ENCODE data around the gene HDGF. TPM values are rescaled to one million over a fixed set of nuclear protein-coding genes. Genes with fewer than 3 reads are reported as not detected.
A peak's percentile ranks its signal among the peaks of the same experiment; 100 is the strongest.

HDGF gene
- total RNA-seq, 1 donor from 2014 or later: 270 TPM

- peak; percentile 82 for DNase-seq (ENCODE audit: extremely low spot score, unreplicated experiment)
- no peak for TF ChIP-seq CTCF (conservative IDR thresholded peaks at IDR 0.05)
- Mint-ChIP-seq H3K36me3 (peaks cover 13% of the 10 kb centered on the region), H3K4me3 (no peak within 1 kb of the TSS), H3K27ac (peak within 1 kb of the TSS; percentile 98), H3K4me1 (ENCODE audit: unreplicated experiment) (peaks cover 22% of the 10 kb centered on the region), H3K9me3 (no peaks in the 10 kb centered on the region), H3K27me3 (no peaks in the 10 kb centered on the region)
Measured at GRCh38 chr1:156727926-156728598, 23.4 kb downstream of the HDGF start, which contains the start of gene METTL25B. METTL25B (plus strand) TSS chr1:156728469; CDS start chr1:156729105, 636 bp downstream.

- Mint-ChIP-seq H3K27me3 (no peaks in the 10 kb centered on the region), H3K27ac (peak overlapping the region; percentile 98), H3K4me3 (no peak overlapping the region), H3K36me3 (peaks cover 13% of the 10 kb centered on the region), H3K4me1 (ENCODE audit: unreplicated experiment) (peaks cover 22% of the 10 kb centered on the region), H3K9me3 (no peaks in the 10 kb centered on the region)
- DNase-seq (ENCODE audit: extremely low spot score, unreplicated experiment): no peak
- TF ChIP-seq CTCF (conservative IDR thresholded peaks at IDR 0.05): no peak
Measured at GRCh38 chr1:156727492-156727891, 24.0 kb downstream of the HDGF start.

- TF ChIP-seq CTCF (conservative IDR thresholded peaks at IDR 0.05): peak; percentile 76
- DNase-seq (ENCODE audit: extremely low spot score, unreplicated experiment): no peak
- peaks cover 13% of the 10 kb centered on the region for H3K36me3 Mint-ChIP-seq
- H3K27me3 Mint-ChIP-seq: no peaks in the 10 kb centered on the region
- H3K4me1 Mint-ChIP-seq (ENCODE audit: unreplicated experiment): peaks cover 22% of the 10 kb centered on the region
- H3K4me3 Mint-ChIP-seq: no peak overlapping the region
- H3K27ac Mint-ChIP-seq: no peak overlapping the region
- H3K9me3 Mint-ChIP-seq: no peaks in the 10 kb centered on the region
Measured at GRCh38 chr1:156726549-156727226, 24.8 kb downstream of the HDGF start.

GRCh38 chr1:156725683-156726280 lies 25.7 kb downstream of the HDGF start:
- H3K36me3 Mint-ChIP-seq: peaks cover 13% of the 10 kb centered on the region

GRCh38 chr1:156721535-156721934 lies 29.9 kb downstream of the HDGF start:
- DNase-seq (ENCODE audit: extremely low spot score, unreplicated experiment): no peak
- no peaks in the 10 kb centered on the region for H3K9me3 Mint-ChIP-seq
- H3K27ac Mint-ChIP-seq: no peak overlapping the region
- H3K4me1 Mint-ChIP-seq (ENCODE audit: unreplicated experiment): peaks cover 6% of the 10 kb centered on the region
- TF ChIP-seq CTCF (conservative IDR thresholded peaks at IDR 0.05): no peak
- peaks cover 20% of the 10 kb centered on the region for H3K36me3 Mint-ChIP-seq
- H3K4me3 Mint-ChIP-seq: no peak overlapping the region
- H3K27me3 Mint-ChIP-seq: no peaks in the 10 kb centered on the region

More at GRCh38 chr1:156725683-156726280, 25.7 kb downstream of the HDGF start:
- Mint-ChIP-seq H3K27ac (no peak overlapping the region), H3K4me1 (ENCODE audit: unreplicated experiment) (peaks cover 22% of the 10 kb centered on the region), H3K4me3 (no peak overlapping the region), H3K27me3 (no peaks in the 10 kb centered on the region), H3K9me3 (no peaks in the 10 kb centered on the region)
- TF ChIP-seq CTCF (conservative IDR thresholded peaks at IDR 0.05): peak; percentile 98
- DNase-seq (ENCODE audit: extremely low spot score, unreplicated experiment): peak; percentile 91
